ENCODE measurements around the gene R3HDM1. TPM values are rescaled to one million over a fixed set of nuclear protein-coding genes. Genes with fewer than 3 reads are reported as not detected.

R3HDM1 gene
- total and polyA plus RNA-seq, 2 of the 4 experiments (the other 2 are of a cell fraction) = 5.9 to 38.1 TPM

- ATAC-seq (ENCODE audit: low read depth) (no peak), DNase-seq (no peak)
- H2BK15ac ChIP-seq (ENCODE audit: low read depth, low read length) = no peak overlapping the region
- no peak overlapping the region for H3K27ac ChIP-seq (ENCODE audit: insufficient read depth, low read length)
- H3K36me3 ChIP-seq (ENCODE audit: control insufficient read depth, insufficient read depth, low read length) = no peaks in the 10 kb centered on the region
- H4K5ac ChIP-seq (ENCODE audit: low read depth, low read length) = no peak overlapping the region
- H2BK5ac ChIP-seq (ENCODE audit: low read depth, low read length, poor library complexity, severe bottlenecking) = no peak overlapping the region
- H4K91ac ChIP-seq (ENCODE audit: insufficient read depth, low read depth, low read length) = no peak overlapping the region
- H2AFZ ChIP-seq (replicated peaks; ENCODE audit: low read length, poor library complexity) = no peak overlapping the region
- BruUV-seq (replicated peaks) = no TSS peak
- no peak overlapping the region for H3K14ac ChIP-seq (replicated peaks; ENCODE audit: low read depth, low read length)
- no peaks in the 10 kb centered on the region for H4K20me1 ChIP-seq (ENCODE audit: insufficient read depth, low read length)
- H3K18ac ChIP-seq (ENCODE audit: low read depth, low read length) = no peak overlapping the region
- no peak overlapping the region for H3K4ac ChIP-seq (ENCODE audit: low read depth, low read length)
- no peak overlapping the region for H4K8ac ChIP-seq (ENCODE audit: low read depth in 2 of 2, low read length in 2 of 2)
- no peaks in the 10 kb centered on the region for H3K27me3 ChIP-seq (ENCODE audit: control insufficient read depth, insufficient read depth, low read length)
- 0 out of 2 replicates have a peak, but pooled peaks cover 3% of the 10 kb centered on the region for H3K9me1 ChIP-seq (ENCODE audit: insufficient read depth, low read length)
- H3K4me2 ChIP-seq (ENCODE audit: low read depth, low read length) = no peak overlapping the region
- ChIA-PET POLR2A (ENCODE audit: unreplicated experiment) (no interaction called here), CTCF (no interaction called here)
- no peak overlapping the region for H3K9ac ChIP-seq (ENCODE audit: low read depth, low read length)
- H2AK5ac ChIP-seq (ENCODE audit: low read depth, low read length) = no peak overlapping the region
- no peak for TF ChIP-seq RFX5 (IDR thresholded peaks at IDR 0.05; ENCODE audit: low read depth, low read length)
- no peak for TF ChIP-seq BHLHE40 (IDR thresholded peaks at IDR 0.05; ENCODE audit: low read depth, low read length)
- no peak for TF ChIP-seq MAFK (IDR thresholded peaks at IDR 0.05; ENCODE audit: low read depth, low read length)
- TF ChIP-seq CHD1 (IDR thresholded peaks at IDR 0.05; ENCODE audit: low read depth, low read length) = no peak
- no peak for TF ChIP-seq RCOR1 (IDR thresholded peaks at IDR 0.05; ENCODE audit: insufficient replicate concordance, low read length)
- no peak for TF ChIP-seq SMC3 (IDR thresholded peaks at IDR 0.05; ENCODE audit: low read depth, low read length)
- no peak for TF ChIP-seq CEBPB (IDR thresholded peaks at IDR 0.05; ENCODE audit: low read depth, low read length)
- TF ChIP-seq, protein P1, sequence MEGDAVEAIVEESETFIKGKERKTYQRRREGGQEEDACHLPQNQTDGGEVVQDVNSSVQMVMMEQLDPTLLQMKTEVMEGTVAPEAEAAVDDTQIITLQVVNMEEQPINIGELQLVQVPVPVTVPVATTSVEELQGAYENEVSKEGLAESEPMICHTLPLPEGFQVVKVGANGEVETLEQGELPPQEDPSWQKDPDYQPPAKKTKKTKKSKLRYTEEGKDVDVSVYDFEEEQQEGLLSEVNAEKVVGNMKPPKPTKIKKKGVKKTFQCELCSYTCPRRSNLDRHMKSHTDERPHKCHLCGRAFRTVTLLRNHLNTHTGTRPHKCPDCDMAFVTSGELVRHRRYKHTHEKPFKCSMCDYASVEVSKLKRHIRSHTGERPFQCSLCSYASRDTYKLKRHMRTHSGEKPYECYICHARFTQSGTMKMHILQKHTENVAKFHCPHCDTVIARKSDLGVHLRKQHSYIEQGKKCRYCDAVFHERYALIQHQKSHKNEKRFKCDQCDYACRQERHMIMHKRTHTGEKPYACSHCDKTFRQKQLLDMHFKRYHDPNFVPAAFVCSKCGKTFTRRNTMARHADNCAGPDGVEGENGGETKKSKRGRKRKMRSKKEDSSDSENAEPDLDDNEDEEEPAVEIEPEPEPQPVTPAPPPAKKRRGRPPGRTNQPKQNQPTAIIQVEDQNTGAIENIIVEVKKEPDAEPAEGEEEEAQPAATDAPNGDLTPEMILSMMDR (conservative IDR thresholded peaks at IDR 0.05; ENCODE audit: low read depth, low read length) = no peak
- no peak for TF ChIP-seq USF2 (IDR thresholded peaks at IDR 0.05; ENCODE audit: low read depth, low read length)
- TF ChIP-seq FOS (IDR thresholded peaks at IDR 0.05; ENCODE audit: low read depth, low read length) = no peak
- no peak for TF ChIP-seq RAD21 (IDR thresholded peaks at IDR 0.05; ENCODE audit: low read length)
- TF ChIP-seq, protein P2, sequence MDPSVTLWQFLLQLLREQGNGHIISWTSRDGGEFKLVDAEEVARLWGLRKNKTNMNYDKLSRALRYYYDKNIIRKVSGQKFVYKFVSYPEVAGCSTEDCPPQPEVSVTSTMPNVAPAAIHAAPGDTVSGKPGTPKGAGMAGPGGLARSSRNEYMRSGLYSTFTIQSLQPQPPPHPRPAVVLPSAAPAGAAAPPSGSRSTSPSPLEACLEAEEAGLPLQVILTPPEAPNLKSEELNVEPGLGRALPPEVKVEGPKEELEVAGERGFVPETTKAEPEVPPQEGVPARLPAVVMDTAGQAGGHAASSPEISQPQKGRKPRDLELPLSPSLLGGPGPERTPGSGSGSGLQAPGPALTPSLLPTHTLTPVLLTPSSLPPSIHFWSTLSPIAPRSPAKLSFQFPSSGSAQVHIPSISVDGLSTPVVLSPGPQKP (IDR thresholded peaks at IDR 0.05; ENCODE audit: borderline replicate concordance, low read depth, low read length) = no peak
- TF ChIP-seq MXI1 (IDR thresholded peaks at IDR 0.05; ENCODE audit: borderline replicate concordance, low read depth, low read length) = no peak
- TF ChIP-seq POLR2A (IDR thresholded peaks at IDR 0.05; ENCODE audit: low read depth, low read length) = no peak
- TF ChIP-seq MAZ (IDR thresholded peaks at IDR 0.05; ENCODE audit: borderline replicate concordance, low read depth, low read length) = no peak
- no peak for TF ChIP-seq NFE2L2 (IDR thresholded peaks at IDR 0.05; ENCODE audit: low read depth, low read length)
- in situ Hi-C loops (cut with MboI; ENCODE audit: low sequenced_read_pairs) = no loop called here
- H3K4me3 ChIP-seq (ENCODE audit: insufficient read depth, low read depth, low read length) = no peak overlapping the region
- H3K56ac ChIP-seq (ENCODE audit: extremely low read depth, insufficient read depth, low read length) = no peak overlapping the region
- H2BK20ac ChIP-seq (ENCODE audit: low read depth, low read length) = no peak overlapping the region
- peaks cover 5 to 12% of the 10 kb centered on the region in 2 experiments; a peak in 3 of 4 replicates for H3K79me1 ChIP-seq (ENCODE audit: low read depth in 1 of 2, low read length in 2 of 2)
- H3K23ac ChIP-seq (ENCODE audit: low read depth, low read length) = no peak overlapping the region
- intact Hi-C loops (cut with micrococcal nuclease) = loop anchor here (5.0 kb wide), 1 partner anchor 586 kb away; no protein-coding TSS in a partner anchor
- WGBS, 2 experiments (ENCODE audit: extremely low coverage in 2 of 2, insufficient read length in 1 of 2) = 89% methylated on average over 1 of the region's 1 CpG; no CpG with 5 or more reads in 1 of the 2 experiments
- H2AK9ac ChIP-seq (replicated peaks; ENCODE audit: low read depth, low read length, poor library complexity) = no peak overlapping the region
- peaks cover 3% of the 10 kb centered on the region for H3K4me1 ChIP-seq (ENCODE audit: control insufficient read depth, insufficient read depth, low read length)
- H2BK120ac ChIP-seq (ENCODE audit: low read depth, low read length) = no peak overlapping the region
- dilution Hi-C loops (cut with HindIII; ENCODE audit: low sequenced_read_pairs, unreplicated experiment) = no loop called here
- peaks cover 2% of the 10 kb centered on the region; the same call in 1 of the 2 replicates for H3K9me3 ChIP-seq (ENCODE audit: control insufficient read depth, insufficient read depth, low read length)
Observed at GRCh38 chr2:135587958-135588357, 56.7 kb downstream of the R3HDM1 start.
